CD4-positive, alpha-beta T cell treated with Interleukin-10 for 1 hour (primary cell): ENCODE measurements around the gene EPHX1.

Source experiments
- DNase-seq: peaks from one replicate; pipeline ENCODE4 v3.0.0-alpha.2; 2020

Gene EPHX1

DNA sequence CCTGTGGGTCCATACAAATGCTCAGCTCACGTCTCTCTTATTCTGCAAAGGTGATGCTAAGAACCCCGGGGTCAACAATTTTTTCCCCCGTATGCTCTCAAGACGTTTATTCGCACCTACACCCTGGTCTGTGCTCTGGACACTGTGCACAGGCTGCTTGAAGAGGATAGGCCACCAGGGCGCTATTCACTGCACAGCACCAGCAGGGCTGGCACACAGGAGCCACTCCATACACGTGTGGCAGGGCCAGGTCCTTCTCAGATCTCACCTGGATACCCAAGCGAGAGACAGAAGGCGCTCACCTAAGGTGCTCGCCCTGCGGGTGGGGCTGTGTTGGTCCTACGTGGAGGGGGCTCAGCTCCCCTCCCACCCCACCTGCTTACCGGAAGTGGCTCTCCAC is 55.6 kb downstream of the EPHX1 start:
- DNase-seq, result no peak

DNA sequence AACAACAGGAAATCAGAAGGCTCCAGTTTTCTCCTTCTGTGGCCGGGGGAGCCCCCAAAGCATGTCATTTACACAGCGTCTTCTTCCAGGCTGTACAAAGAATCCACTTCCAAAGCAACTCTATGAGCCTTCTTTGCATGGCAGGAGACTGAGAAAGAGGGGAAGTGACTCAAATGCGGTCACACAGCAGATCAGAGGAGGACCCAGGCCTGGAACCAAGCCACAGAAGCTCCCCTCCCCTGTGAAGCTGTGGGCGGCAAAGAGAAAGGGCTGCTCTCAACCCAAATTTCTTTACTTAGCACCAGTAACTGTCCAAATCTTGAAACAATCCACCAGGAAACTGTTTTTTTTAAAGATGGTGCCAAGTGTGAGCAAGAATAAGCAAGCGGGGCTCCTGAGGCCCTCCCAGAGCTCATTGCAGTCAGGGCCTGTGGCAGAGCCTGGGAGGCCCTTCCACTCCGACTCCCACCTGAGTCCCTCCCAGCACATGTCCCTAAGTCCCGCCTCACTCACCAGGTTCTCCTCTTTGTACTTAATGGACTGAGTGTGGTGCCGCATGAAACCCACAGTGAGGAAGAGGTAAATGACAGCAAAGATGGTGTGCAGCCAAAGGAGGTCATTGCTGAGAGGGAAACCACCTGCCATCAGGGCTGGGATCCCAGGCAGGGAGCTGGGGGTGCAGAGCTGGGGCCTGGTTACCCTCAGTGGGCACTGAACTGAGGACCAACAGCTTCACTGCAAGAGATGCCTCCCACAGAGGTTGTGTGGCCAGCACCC is 56.3 kb downstream of the EPHX1 start:
- peak; percentile 66 for DNase-seq

DNA sequence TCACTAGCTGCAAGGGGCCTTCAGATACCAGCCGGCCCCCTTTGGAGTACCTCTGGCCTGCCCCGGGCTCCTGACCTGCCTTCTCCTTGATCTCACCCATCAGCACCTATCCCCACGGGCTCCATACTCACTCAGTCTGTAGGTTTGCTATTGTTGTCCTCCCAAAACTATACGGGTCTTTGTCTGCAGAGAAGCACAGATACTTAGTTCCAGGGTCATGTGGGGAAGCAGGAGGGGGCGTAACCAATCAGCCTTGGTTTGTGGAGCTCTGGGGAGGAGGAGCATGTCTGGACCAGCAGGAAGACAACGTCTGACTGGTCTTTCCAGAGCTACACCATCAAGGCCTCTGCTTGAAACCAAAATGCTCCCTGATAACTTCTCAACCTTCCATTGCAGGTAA is 57.1 kb downstream of the EPHX1 start:
- DNase-seq, result no peak

DNA sequence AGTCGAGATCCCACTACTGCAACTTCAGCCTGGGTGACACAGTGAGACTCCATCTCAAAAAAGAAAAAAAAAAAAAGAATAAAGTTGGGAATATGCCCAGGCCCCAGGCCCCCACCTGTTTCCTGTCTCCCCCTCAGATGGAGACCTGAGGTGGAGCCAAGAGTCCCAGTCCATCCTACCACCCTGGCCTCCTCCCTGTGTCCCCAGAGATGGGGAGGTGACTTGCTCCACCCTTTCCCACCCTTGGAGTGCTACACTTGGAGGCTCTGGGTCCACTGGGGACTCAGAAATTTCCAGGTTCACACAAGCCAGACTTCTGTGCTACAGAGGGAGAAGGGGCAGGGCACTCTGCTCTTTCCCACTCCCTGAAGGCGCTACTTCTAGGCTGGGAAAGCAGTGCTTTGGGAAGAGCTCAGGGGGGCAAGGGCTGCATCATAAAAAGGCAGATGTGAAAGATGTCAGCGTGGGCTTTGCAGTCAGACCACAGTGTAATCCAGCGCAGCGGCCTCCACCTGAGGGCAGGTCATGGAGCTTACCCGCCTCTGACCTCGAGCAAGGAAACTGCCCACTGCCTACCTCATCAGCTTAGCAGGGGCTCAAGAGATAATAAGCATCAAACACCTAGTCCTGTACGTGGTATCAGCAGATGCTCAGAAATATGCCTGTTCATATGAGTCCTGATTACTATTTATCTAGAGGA is 58.9 kb downstream of the EPHX1 start:
- no peak for DNase-seq

DNA sequence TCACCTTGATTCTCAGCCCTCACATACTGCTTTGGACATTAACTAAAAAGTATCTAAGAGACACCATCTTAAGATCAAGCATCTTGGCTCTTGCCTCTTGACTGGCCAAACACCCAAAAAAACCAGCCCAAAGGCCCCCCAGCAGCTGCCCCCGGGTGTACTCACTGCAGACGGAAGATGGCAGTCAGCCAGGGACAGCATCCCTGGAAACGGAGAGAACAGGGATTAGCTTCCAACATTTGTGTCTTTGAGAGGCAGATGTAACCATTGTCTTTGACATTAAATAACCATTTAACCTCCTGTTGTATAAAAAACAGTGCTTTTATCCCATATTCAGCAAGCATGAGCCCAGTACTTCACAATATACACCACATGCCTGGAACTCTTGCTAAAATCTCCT is 61.0 kb downstream of the EPHX1 start:
- DNase-seq, result no peak

DNA sequence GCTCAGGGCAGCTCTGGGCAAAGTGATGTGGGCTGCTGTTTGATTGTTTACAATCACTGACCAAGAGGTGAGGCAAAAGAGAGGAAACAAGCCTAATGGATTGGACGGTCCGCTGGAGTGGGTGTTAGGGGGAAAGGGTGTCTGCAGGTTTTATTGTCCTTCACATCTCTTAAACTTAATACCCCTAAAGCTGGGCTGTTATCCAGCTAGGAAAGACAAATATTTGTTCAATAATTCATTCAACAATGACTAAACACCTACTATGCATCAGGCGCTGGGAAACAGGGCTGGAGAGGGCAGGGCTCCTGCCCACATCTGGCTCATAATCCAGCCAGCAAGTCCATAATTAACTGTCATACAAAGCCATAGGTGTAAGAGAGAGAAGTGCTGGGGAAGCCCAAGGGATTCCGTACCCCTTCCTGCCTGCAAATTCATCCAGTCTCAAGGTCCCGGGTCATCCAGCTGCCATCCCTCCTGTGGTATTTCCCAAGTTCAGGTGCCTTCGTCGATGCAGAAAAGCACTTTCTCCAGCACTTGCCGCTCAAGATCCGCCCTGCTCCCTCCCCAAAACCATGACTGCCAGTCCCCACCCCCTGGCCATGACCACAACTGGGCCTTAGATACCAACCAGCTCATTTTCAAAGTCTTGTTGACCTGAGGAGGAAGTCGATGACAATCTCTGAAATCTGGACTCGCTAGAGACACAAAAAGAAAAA is 61.6 kb downstream of the EPHX1 start:
- DNase-seq, result no peak

DNA sequence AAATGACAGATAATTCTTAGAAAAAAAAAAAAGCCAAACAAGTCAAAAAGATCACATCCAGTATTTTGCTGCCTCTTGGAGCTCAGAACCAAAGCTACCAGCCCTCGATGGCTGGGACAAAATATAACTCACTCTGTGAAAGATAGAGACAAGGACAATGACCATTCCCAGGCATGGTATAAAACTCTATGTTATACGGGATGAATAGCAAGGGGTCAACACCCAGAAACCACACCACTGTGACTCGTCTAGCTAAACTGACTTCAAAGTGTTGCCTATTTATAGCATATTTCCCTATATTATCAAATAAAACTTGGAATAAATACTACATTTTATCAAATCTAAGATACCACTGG is 62.1 kb downstream of the EPHX1 start:
- DNase-seq, result no peak

DNA sequence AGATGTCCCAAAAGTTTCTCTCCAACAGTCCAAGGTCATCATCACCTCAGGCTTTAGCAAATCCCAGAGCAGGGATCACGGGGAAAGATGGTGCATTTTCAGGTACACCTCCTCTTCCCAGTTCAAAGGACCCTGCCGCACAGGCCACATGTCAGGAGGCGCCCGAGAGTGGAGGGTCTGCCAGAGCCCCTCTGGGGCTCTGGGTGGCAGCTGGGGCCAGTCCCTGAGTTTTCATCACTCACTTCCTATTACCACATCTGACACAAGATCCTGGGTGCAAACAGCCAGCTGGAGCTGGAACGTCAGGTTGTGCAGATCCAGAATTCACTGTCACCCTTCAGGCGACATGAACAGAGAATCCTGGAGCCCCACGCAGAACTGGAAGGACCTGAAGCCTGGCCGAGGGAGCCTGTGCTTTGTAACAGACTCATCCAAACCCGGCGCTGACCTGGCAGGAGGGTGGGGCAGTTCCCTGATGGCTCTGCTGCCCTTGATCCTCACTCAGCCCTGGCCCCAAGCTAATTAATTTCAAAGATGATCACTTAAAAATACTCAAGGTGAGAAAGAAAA is 63.4 kb downstream of the EPHX1 start:
- no peak for DNase-seq

DNA sequence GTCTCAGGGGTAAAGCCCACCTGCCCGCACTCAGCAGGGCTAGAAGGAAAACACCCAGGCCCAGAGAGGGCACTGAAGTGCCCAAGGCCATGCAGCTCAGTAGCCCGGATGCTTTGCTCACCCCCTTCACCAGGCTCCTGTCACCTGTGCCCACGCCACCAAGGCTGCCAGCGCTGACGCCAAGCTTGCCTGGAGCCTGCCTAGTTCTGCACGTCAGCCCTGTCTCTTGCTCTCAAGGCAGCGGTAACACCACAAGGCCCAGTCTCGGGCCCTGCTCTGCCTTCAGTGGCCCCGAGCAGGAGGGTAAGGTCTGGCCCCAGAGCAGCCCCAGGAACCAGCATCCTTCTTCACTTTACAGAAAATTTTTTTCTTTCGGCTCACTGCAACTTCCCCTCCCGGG is 64.5 kb downstream of the EPHX1 start:
- DNase-seq, result no peak

DNA sequence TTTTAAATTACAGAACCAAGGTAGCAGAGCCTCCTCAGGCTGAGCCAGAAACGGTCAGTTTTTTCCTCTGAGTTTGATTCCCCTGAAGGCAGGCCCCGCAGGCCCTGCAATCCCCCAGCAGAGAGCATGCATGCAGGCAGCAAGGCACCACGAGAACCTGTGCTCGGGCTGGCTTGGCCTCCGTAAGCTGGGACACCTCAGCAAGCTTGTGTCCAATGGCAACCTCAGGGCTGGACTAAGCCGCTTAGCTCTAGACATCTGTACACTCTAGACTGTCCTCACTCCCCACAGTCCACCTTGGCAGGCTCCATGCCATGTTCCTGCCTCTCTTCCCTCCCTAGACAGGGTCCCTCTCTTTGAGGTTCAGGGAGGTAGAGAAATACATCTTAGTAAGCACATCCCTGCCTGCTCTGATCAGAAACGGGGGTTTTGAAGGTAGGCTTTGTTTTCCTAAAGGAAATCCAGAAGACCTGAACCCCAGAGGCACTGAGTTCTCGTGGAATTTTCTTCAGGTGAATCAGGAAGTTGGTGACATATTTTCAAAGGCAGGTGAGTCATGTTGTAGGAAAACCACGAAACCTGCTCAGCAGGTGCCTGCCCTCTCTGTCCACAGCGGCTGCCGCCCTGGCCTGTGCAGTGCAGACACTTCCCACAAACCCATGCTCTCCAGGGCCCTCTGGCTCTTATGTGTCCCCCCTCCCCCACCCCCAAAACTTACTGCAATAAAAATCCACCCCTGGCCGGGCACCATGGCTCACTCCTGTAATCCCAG is 65.3 kb downstream of the EPHX1 start:
- DNase-seq, result no peak

DNA sequence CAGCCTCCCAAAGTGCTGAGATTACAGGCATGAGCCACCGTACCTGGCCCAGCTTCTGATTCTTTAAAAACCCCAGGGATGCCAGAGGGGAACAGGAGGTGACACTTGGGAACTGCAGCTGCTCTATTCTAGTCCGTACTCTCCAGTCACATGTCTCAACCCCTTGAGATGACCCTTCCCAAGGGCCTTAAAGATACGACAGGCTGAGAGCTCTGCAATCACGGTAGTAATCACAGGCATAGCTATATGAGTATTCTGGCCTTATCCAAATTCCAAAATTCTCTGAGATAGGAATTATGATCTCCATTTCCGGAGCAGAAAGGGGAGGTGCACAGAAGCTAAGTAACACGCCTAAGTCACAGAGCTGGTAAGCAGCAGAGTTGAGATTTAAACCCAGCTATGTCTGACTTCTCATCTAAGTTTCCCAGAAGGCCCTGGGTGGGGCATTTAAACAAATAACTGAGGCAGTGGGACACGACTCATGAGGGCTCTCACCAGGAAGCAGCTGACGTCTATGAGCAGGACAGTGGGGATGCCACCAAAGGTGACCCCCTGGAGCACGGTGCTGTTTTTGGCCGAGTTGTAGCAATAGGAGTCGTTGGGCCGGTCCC is 67.1 kb downstream of the EPHX1 start:
- DNase-seq, result no peak

DNA sequence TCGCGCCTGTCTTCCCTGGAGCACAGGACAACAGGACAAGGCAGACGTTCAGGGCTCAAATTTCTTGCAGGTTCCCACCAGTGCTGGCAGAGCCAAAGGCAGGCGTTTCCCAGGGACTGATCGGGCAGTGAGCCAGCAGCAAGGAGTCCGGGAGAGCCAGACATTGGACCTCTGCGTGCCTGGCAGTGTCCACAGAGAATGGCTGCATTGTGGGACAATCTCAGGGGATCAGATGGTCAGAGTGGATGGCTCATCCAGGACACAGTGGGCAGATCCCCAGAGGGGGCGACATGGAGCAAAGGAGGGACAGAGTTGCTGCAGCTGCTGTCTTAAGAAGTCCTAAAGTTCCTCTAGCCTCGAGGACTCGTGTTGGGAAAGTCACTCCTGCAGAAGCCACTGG is 67.7 kb downstream of the EPHX1 start:
- peak; percentile 25 for DNase-seq

DNA sequence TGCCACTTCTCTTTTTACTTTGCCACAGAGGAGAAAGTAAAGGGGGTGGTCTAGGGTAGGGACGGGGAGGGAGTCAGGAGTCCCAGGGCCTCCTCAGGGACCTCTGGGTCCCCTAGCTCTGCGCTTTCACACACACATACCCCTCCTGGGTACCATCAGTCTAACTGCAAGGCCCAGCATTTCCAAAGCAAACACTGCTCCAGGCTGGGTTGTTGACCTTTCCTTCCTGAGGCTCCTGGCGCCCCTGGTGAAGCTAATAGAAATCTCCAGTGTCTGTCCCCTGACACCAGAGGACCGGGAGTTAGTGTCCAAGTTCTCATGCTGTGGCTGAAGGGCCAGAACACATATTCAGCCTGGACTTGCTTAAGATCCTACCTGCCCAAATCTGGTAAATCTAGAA is 68.4 kb downstream of the EPHX1 start:
- DNase-seq, result no peak

DNA sequence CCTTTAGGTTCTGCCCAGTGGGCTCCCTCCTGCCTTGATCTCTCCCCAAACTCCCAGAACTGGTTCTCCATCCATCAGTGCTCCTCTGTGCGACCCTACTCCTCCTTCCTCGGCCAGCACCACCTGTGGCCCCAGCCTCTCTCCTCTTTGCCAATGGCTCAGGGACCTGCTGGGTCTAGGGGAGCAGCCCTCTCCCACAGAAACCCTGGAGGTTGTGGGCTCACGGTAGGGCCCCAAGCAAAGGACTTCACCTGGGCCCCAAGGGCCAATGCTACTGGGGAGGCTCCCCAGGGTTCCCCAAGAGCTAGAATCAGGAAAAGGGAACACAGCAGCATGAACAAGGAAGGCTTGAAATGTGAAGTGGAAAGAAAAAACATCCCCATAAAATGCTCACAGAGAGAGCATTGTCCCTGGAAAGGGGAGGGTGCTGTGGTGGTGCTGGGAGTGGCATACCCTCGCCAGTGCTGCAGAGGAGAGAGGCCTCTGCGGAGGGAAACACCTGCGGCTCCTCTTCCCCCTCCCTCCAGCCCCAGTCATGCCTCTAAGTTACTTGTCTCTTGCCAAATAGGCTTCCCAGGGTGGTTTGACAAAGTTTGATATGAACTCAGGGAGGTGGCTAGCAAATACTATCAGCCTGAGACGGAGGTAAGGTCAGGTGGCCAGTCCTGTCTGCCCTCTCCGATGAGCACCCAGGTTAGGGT is 69.7 kb downstream of the EPHX1 start:
- peak; percentile 35 for DNase-seq

DNA sequence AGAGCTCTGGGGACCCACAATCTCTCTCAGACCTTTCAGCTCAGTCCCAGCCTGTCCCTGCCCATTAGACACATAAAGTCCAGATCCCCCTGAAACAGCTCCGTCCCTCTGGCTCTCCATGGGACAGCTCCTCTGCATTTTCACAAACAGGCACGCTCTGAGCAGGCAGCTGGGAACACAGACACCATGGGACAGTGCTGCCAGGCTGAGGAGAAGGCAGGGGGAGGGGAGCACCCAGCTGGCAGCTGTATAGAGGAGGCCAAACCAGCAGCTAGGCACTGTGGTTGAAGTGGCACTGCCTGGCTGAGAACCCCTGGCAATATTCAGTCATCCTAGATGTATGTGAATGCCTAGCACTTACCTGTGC is 70.3 kb downstream of the EPHX1 start:
- no peak for DNase-seq

DNA sequence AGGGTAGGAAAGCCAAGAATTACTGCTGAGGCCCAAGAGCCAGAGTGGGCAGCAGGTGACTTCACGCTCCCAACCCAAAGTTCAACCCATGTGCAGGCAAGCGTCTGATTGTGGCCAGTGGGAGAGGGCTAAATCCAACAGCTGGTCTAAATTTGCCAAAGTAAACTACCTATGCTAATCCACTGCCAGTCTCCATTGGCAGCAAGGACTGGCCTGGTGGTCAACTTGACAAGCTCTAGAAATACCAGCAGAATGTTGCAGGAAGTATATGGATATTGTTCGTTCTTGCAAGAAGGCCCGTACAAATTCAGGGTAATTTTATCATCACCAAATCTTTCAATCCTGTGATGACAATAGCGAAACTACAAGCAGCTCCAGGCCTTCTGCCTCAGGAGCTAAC is 70.7 kb downstream of the EPHX1 start:
- DNase-seq, result no peak

DNA sequence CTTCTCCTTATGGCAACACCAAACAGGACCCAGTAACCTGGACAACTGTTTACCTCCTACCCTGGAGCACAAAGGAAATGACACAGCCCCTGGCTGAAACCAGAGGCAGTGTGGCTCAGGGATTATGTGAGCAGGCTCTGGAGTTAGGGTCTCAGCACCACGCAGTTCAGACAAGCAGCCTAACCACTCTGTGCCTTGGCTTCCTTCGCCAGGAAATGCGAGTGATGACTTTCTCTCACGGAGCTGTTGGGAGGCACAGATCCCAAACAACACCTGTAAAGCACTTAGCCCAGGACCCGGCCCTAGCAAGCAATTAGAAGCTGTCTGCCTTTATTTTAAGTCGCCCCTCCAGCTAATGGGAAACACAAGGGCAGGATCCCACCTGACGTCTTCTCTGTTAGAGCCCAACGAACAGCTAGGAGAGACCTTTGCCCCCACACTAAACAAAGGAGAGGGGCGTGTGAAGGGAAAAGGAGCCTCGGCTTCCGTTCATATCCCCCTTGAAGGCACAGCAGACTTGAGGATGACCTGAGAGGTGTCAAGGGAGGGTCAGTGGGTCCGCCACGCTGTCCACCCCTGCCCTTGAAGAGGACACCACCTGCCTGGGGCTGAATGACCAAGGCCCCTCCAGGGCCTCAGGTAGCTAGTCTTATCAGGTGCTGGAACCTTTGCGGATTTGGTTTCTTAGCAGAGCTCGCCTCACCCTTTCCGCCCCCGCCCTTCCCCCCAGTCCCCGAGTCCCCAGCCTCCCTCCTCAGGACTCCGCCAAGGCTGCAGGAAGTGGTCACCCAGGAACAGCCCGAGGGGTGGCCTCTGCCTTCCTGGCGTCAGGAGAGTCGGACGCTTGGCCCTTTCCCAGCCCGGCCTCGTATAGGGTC is 71.4 kb downstream of the EPHX1 start:
- DNase-seq, result peak; percentile 58

DNA sequence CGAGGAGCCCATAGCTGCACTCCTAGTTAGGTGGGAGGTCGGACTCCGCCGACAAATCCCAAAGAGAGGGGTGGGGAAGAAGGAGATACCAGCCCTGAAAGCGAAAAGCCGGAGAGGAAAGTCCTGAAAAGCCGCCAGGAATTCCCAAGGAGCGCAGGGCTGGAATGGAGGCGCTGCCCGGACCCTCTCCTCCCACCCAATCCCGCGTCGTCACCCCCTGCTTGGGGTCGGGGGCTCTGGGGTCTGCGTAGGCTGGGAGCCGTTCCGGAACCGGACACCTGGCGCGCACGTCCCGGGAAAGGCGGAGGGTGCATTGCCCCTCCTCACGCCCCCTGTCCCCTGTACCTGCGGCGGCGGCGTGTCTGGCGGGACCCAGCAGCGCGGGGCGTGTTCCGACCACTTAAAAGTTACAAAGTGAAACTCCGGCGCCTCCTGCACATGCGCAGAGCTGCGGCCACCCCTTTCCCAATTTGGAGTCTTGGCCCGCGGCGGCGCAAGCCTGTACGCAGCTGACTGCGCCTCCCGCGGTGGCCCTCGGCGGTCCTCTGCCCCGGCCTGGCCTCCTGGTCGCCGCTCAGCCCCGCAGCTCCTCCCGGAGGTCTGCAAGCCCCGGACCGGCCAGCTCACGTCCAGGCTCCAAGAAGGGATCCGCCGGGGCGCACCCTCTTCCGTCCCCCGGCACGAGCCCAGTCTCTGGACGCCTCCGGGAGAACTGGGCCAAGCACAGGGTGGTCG is 72.2 kb downstream of the EPHX1 start, which contains the start of gene TMEM63A:
Gene TMEM63A, minus strand, starts transcription at position 422 of the 735 bp plus-strand sequence. CDS start 4,800 bp downstream, outside the sequence.
- peak; percentile 91 for DNase-seq

DNA sequence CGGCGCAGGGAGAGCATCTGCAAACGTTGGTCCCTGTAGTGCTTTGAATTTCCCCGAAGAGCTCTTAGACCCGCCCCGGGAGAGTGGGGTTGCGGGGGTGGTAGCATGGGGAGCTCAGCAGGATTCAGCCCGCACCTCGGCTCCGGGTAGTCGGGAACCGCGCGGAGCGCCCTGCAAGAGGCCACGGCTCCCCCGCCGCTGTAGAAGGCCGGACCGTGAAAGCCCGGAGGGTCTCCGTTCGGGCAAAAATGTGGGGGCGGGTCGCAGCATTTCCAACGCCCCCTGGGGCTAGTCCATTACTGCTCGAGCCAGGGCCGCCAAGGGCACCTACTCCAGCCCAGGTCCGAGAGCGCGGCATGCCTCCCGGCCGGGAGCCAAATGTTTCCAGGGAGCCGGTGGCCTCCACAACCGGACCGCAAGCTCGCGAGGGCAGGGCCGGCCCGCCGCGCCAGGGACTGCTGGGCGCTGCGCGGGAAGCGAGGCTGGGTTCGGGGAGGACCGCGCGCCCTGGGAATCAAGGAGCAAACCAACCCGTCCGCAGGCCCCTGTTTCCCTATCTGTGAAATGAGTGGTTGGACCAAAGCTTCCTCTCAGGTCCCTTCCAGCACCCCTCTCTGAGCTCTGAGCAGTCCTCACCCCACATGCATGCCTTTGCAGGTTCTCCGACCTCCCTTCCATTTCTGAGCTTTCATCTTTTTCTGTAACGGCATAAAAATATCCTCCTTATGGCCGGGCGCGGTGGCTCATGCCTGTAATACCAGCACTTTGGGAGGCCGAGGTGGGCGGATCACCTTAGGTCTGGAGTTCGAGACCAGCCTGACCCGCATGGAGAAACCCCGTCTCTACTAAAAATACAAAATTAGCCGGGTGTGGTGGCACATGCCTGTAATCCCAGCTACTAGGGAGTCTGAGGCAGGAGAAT is 73.0 kb downstream of the EPHX1 start:
- peak; percentile 35 for DNase-seq
